ENCODE data around the gene ARHGAP10.

Gene ARHGAP10

GRCh38 chr4:147725673-147726072 is 6.2 kb upstream of the ARHGAP10 start:
- H3K36me3 ChIP-seq (ENCODE audit: control insufficient read depth in 1 of 2, insufficient read depth in 2 of 2, low read depth in 1 of 2, low read length in 2 of 2), result no peaks in the 10 kb centered on the region
- no peak overlapping the region for H4K8ac ChIP-seq (ENCODE audit: low read length)

GRCh38 chr4:147727476-147728028 is 4.3 kb upstream of the ARHGAP10 start:
- WGBS, result 74% methylated on average over 2 of the region's 2 CpGs
- no peak overlapping the region for H3K14ac ChIP-seq (ENCODE audit: low read length in 2 of 2)

More at GRCh38 chr4:147725673-147726072, 6.2 kb upstream of the ARHGAP10 start:
- H4K91ac ChIP-seq (ENCODE audit: low read length), result no peak overlapping the region
- H2AFZ ChIP-seq (ENCODE audit: low read depth, low read length), result no peak overlapping the region
- no peak overlapping the region for H3K18ac ChIP-seq (ENCODE audit: low read depth in 1 of 2, low read length in 2 of 2)
- no peak overlapping the region for H2AK5ac ChIP-seq (ENCODE audit: low read length, severe bottlenecking)
- WGBS, result 97% methylated on average over 4 of the region's 4 CpGs
- no peaks in the 10 kb centered on the region for H3K9me3 ChIP-seq (ENCODE audit: control insufficient read depth, low read length)
- no peak overlapping the region for H3K14ac ChIP-seq (ENCODE audit: low read length in 2 of 2)
- H3K4me1 ChIP-seq (ENCODE audit: control insufficient read depth, insufficient read depth, low read depth, low read length), result peaks cover under 1% of the 10 kb centered on the region
- no peak overlapping the region for H3K4ac ChIP-seq (ENCODE audit: low read depth in 1 of 2, low read length in 2 of 2)
- H3K27ac ChIP-seq (ENCODE audit: low read length, poor library complexity, severe bottlenecking), result no peak overlapping the region
- H2BK120ac ChIP-seq (ENCODE audit: low read depth, low read length), result no peak overlapping the region
- no peaks in the 10 kb centered on the region for H3K79me1 ChIP-seq (replicated peaks; ENCODE audit: low read length, poor library complexity, severe bottlenecking)
- H3K23ac ChIP-seq (ENCODE audit: low read length in 2 of 2), result no peak overlapping the region
- H2BK12ac ChIP-seq (ENCODE audit: low read length in 2 of 2), result no peak overlapping the region
- no peak overlapping the region for H3K4me2 ChIP-seq (ENCODE audit: low read length, poor library complexity, severe bottlenecking)
- H2BK15ac ChIP-seq (ENCODE audit: low read depth, poor library complexity, severe bottlenecking), result no peak overlapping the region
- no peak overlapping the region for H2BK5ac ChIP-seq (ENCODE audit: low read depth, low read length, poor library complexity, severe bottlenecking)
- no peak overlapping the region for H3K9ac ChIP-seq (ENCODE audit: low read length)
- no peak overlapping the region for H3K4me3 ChIP-seq (ENCODE audit: insufficient read depth in 1 of 2, low read depth in 1 of 2, low read length in 2 of 2)
- DNase-seq, result no peak
- no peaks in the 10 kb centered on the region for H3K27me3 ChIP-seq (ENCODE audit: control insufficient read depth in 1 of 2, insufficient read depth in 1 of 2, low read length in 2 of 2)

GRCh38 chr4:147730333-147730732 is 1.6 kb upstream of the ARHGAP10 start:
- no peak overlapping the region for H3K14ac ChIP-seq (ENCODE audit: low read length in 2 of 2)
- no peaks in the 10 kb centered on the region for H3K27me3 ChIP-seq (ENCODE audit: control insufficient read depth in 1 of 2, insufficient read depth in 1 of 2, low read length in 2 of 2)
- H3K4me3 ChIP-seq (ENCODE audit: insufficient read depth in 1 of 2, low read depth in 1 of 2, low read length in 2 of 2), result no peak overlapping the region
- no peak overlapping the region for H4K91ac ChIP-seq (ENCODE audit: low read length)
- WGBS, result 78% methylated on average over 2 of the region's 4 CpGs
- no peak overlapping the region for H3K4ac ChIP-seq (ENCODE audit: low read depth in 1 of 2, low read length in 2 of 2)
- H3K23ac ChIP-seq (ENCODE audit: low read length in 2 of 2), result no peak overlapping the region
- peak; percentile 58 for DNase-seq
- no peak overlapping the region for H3K4me2 ChIP-seq (ENCODE audit: low read length, poor library complexity, severe bottlenecking)
- H3K9me3 ChIP-seq (ENCODE audit: control insufficient read depth, low read length), result no peaks in the 10 kb centered on the region
- H2AK5ac ChIP-seq (ENCODE audit: low read length, severe bottlenecking), result no peak overlapping the region
- H2BK120ac ChIP-seq (ENCODE audit: low read depth, low read length), result no peak overlapping the region
- H3K27ac ChIP-seq (ENCODE audit: low read length, poor library complexity, severe bottlenecking), result no peak overlapping the region
- no peak overlapping the region for H3K18ac ChIP-seq (ENCODE audit: low read depth in 1 of 2, low read length in 2 of 2)
- H3K79me1 ChIP-seq (replicated peaks; ENCODE audit: low read length, poor library complexity, severe bottlenecking), result no peaks in the 10 kb centered on the region
- no peak overlapping the region for H2BK5ac ChIP-seq (ENCODE audit: low read depth, low read length, poor library complexity, severe bottlenecking)
- H3K9ac ChIP-seq (ENCODE audit: low read length), result no peak overlapping the region
- peak overlapping the region; percentile 53 for H4K8ac ChIP-seq (ENCODE audit: low read length)
- no peak overlapping the region for H2BK15ac ChIP-seq (ENCODE audit: low read depth, poor library complexity, severe bottlenecking)
- H3K36me3 ChIP-seq (ENCODE audit: control insufficient read depth in 1 of 2, insufficient read depth in 2 of 2, low read depth in 1 of 2, low read length in 2 of 2), result no peaks in the 10 kb centered on the region
- peaks cover 11% of the 10 kb centered on the region for H3K4me1 ChIP-seq (ENCODE audit: control insufficient read depth, insufficient read depth, low read depth, low read length)
- no peak overlapping the region for H2BK12ac ChIP-seq (ENCODE audit: low read length in 2 of 2)
- H2AFZ ChIP-seq (ENCODE audit: low read depth, low read length), result no peak overlapping the region

More at GRCh38 chr4:147727476-147728028, 4.3 kb upstream of the ARHGAP10 start:
- no peaks in the 10 kb centered on the region for H3K9me3 ChIP-seq (ENCODE audit: control insufficient read depth, low read length)
- no peaks in the 10 kb centered on the region for H3K27me3 ChIP-seq (ENCODE audit: control insufficient read depth in 1 of 2, insufficient read depth in 1 of 2, low read length in 2 of 2)
- no peak overlapping the region for H4K8ac ChIP-seq (ENCODE audit: low read length)
- H3K18ac ChIP-seq (ENCODE audit: low read depth in 1 of 2, low read length in 2 of 2), result no peak overlapping the region
- no peaks in the 10 kb centered on the region for H3K36me3 ChIP-seq (ENCODE audit: control insufficient read depth in 1 of 2, insufficient read depth in 2 of 2, low read depth in 1 of 2, low read length in 2 of 2)
- peaks cover 4% of the 10 kb centered on the region for H3K4me1 ChIP-seq (ENCODE audit: control insufficient read depth, insufficient read depth, low read depth, low read length)
- no peak overlapping the region for H3K4me2 ChIP-seq (ENCODE audit: low read length, poor library complexity, severe bottlenecking)
- no peak overlapping the region for H3K9ac ChIP-seq (ENCODE audit: low read length)
- no peak for DNase-seq
- H3K23ac ChIP-seq (ENCODE audit: low read length in 2 of 2), result no peak overlapping the region
- no peak overlapping the region for H2AK5ac ChIP-seq (ENCODE audit: low read length, severe bottlenecking)
- no peak overlapping the region for H2BK12ac ChIP-seq (ENCODE audit: low read length in 2 of 2)
- no peak overlapping the region for H3K27ac ChIP-seq (ENCODE audit: low read length, poor library complexity, severe bottlenecking)
- no peak overlapping the region for H4K91ac ChIP-seq (ENCODE audit: low read length)
- no peak overlapping the region for H2AFZ ChIP-seq (ENCODE audit: low read depth, low read length)
- no peak overlapping the region for H3K4me3 ChIP-seq (ENCODE audit: insufficient read depth in 1 of 2, low read depth in 1 of 2, low read length in 2 of 2)
- no peak overlapping the region for H2BK15ac ChIP-seq (ENCODE audit: low read depth, poor library complexity, severe bottlenecking)
- H2BK5ac ChIP-seq (ENCODE audit: low read depth, low read length, poor library complexity, severe bottlenecking), result no peak overlapping the region
- no peaks in the 10 kb centered on the region for H3K79me1 ChIP-seq (replicated peaks; ENCODE audit: low read length, poor library complexity, severe bottlenecking)
- H2BK120ac ChIP-seq (ENCODE audit: low read depth, low read length), result no peak overlapping the region
- no peak overlapping the region for H3K4ac ChIP-seq (ENCODE audit: low read depth in 1 of 2, low read length in 2 of 2)

GRCh38 chr4:147732518-147733235 is 789 bp downstream of the ARHGAP10 start:
- Histone ChIP-seq H3K27me3 (ENCODE audit: control insufficient read depth in 1 of 2, insufficient read depth in 1 of 2, low read length in 2 of 2) (no peaks in the 10 kb centered on the region), H2AFZ (ENCODE audit: low read depth, low read length) (no peak overlapping the region), H4K91ac (ENCODE audit: low read length) (no peak overlapping the region), H3K9me3 (ENCODE audit: control insufficient read depth, low read length) (no peaks in the 10 kb centered on the region), H3K18ac (ENCODE audit: low read depth in 1 of 2, low read length in 2 of 2) (peak overlapping the region; percentile 69 to 97), H3K14ac (ENCODE audit: low read length in 2 of 2) (peak overlapping the region in 1 of 2 experiments; percentile 28), H3K4ac (ENCODE audit: low read depth in 1 of 2, low read length in 2 of 2) (peak overlapping the region in 1 of 2 experiments; percentile 5), H2BK15ac (ENCODE audit: low read depth, poor library complexity, severe bottlenecking) (peak overlapping the region; percentile 82), H3K23ac (ENCODE audit: low read length in 2 of 2) (peak overlapping the region in 1 of 2 experiments; percentile 16), H4K8ac (ENCODE audit: low read length) (peak overlapping the region; percentile 73), H3K4me1 (ENCODE audit: control insufficient read depth, insufficient read depth, low read depth, low read length) (peaks cover 14% of the 10 kb centered on the region), H2BK5ac (ENCODE audit: low read depth, low read length, poor library complexity, severe bottlenecking) (peak overlapping the region; percentile 0), H3K9ac (ENCODE audit: low read length) (peak overlapping the region; percentile 96), H3K27ac (ENCODE audit: low read length, poor library complexity, severe bottlenecking) (peak overlapping the region; percentile 25), H3K4me2 (ENCODE audit: low read length, poor library complexity, severe bottlenecking) (peak overlapping the region; percentile 65), H2AK5ac (ENCODE audit: low read length, severe bottlenecking) (no peak overlapping the region), H2BK120ac (ENCODE audit: low read depth, low read length) (no peak overlapping the region), H3K4me3 (ENCODE audit: insufficient read depth in 1 of 2, low read depth in 1 of 2, low read length in 2 of 2) (peak overlapping the region; percentile 77 to 99), H3K79me1 (replicated peaks; ENCODE audit: low read length, poor library complexity, severe bottlenecking) (no peaks in the 10 kb centered on the region), H2BK12ac (ENCODE audit: low read length in 2 of 2) (peak overlapping the region in 1 of 2 experiments; percentile 54), H3K36me3 (ENCODE audit: control insufficient read depth in 1 of 2, insufficient read depth in 2 of 2, low read depth in 1 of 2, low read length in 2 of 2) (no peaks in the 10 kb centered on the region)
- WGBS, result 1% methylated on average over 30 of the region's 38 CpGs
- DNase-seq, result peak; percentile 63

Measured in mesenchymal stem cell (in vitro differentiated cells and primary cell).